ENCODE results near the gene NRXN3.

DNA sequence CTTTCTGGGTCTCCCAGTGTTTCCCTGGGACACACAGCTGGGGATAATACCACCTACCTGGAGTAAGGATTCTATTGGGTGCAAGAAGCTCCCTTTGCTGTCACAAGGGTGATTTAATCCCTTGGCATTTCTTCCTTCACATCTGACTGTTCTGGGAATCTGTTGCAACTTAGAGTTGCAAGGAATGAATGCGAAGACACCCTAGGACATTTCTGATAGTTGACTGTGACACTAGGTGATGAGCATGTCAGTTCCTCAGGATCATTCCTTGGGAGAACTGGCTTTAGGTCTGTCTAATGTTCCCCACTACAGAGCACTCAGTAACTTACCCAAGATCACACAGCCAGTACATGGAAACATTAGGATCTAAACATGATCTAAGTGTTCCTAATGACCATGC is 593.6 kb downstream of the NRXN3 start:
- TF ChIP-seq YY1 (IDR thresholded peaks at IDR 0.05; ENCODE audit: insufficient read depth, insufficient replicate concordance, low read depth, low read length) (no peak), ZNF274 (CRISPR knock-in tag; IDR thresholded peaks at IDR 0.05) (no peak), POLR2A (IDR thresholded peaks at IDR 0.05; ENCODE audit: insufficient read depth in 1 of 2, low read depth in 2 of 2, low read length in 2 of 2) (no peak), DNMT1 (CRISPR knock-in tag; IDR thresholded peaks at IDR 0.05) (no peak), ZFY (CRISPR knock-in tag; IDR thresholded peaks at IDR 0.05) (no peak), NR2C2 (CRISPR knock-in tag; IDR thresholded peaks at IDR 0.05; ENCODE audit: borderline replicate concordance) (no peak), RELA (CRISPR knock-in tag; IDR thresholded peaks at IDR 0.05) (no peak), SMAD3 (CRISPR knock-in tag; IDR thresholded peaks at IDR 0.05) (no peak), FOXP1 (IDR thresholded peaks at IDR 0.05) (no peak), FOXP1 (CRISPR knock-in tag; IDR thresholded peaks at IDR 0.05) (no peak)

All from HepG2 (cell line).